ENCODE results near the gene MORC2.

DNA sequence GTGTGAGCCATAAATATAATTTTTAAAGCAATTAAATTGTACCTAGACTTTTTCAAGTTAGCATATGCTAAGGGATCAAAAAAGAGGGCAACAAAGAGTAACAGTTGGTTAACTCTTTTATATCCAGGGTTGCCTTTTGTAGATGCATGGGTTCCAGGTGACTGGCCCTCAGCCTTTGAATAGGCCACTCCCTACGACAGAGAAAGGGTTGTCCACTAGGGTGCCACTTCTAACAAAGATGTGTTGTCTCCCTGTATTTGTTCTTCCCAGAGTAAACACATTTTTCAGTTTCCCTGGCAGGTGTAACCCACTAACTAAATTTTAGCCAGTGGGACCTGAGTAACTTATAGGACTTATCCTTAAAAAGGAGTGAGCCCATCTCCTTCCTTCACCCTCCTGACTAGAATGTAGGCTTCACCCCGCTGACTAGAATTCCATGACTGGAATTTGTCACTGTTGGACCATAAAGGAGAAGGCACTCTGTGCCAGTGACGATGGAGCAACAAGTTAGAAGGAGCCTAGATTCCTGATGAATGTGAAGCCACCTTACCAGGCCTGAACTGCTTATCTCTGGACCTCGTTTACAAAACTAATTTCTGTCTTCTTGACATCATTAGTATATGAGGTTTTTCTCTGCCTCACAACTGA lies 17.1 kb upstream of the MORC2 start:
- TF ChIP-seq CTCF (IDR thresholded peaks at IDR 0.05; ENCODE audit: low read length): no peak
- TF ChIP-seq EZH2 (optimal IDR thresholded peaks at IDR 0.05; ENCODE audit: low read depth, low read length): no peak
- no peak for TF ChIP-seq EZH2phosphoT487 (IDR thresholded peaks at IDR 0.05; ENCODE audit: low read length)

Measured in MM.1S (cell line).